OCI-LY3 (cell line): ENCODE data around the gene MVD.

ENCODE experiments used
- H2AFZ ChIP-seq: fragments of 200-600, 300-600 bp; shearing (Covaris generic); 2 replicates; pipeline ENCODE4 v1.6.0; 2014; ENCODE audit warnings: antibody characterized with exemption, low read depth, low read length
- H3K27ac ChIP-seq: fragments of 200-600, 300-600 bp; sonication (generic); 2 replicates; pipeline ENCODE4 v1.5.1; 2014; ENCODE audit warnings: mild to moderate bottlenecking, low read length, moderate library complexity, mixed read lengths
- H3K27me3 ChIP-seq: fragments of 200-600, 300-600 bp; sonication (generic); 2 replicates; pipeline ENCODE4 v1.6.1; 2014; ENCODE audit warnings: low read depth, low read length, mixed read lengths
- H3K36me3 ChIP-seq: fragments of 200-600, 300-600 bp; sonication (generic); replicated peaks from 2 replicates; pipeline ENCODE3; 2014; ENCODE audit warnings: low read depth, low read length, mixed read lengths
- H3K4me1 ChIP-seq: fragments of 300-600, 200-600 bp; sonication (generic); 2 replicates; pipeline ENCODE4 v1.6.1; 2014; ENCODE audit warnings: low read length, mixed read lengths
- H3K4me2 ChIP-seq: fragments of 200-600, 300-600 bp; sonication (generic); 2 replicates; pipeline ENCODE4 v1.6.1; 2014; ENCODE audit warnings: low read length, mixed read lengths
- H3K4me3 ChIP-seq: fragments of 300-600, 200-600 bp; sonication (generic); 2 replicates; pipeline ENCODE4 v1.5.1; 2014; ENCODE audit warnings: antibody characterized with exemption, mild to moderate bottlenecking, low read length, moderate library complexity
- H3K79me2 ChIP-seq: fragments of 300-600, 200-600 bp; shearing (Covaris generic); 2 replicates; pipeline ENCODE4 v1.6.1; 2014; ENCODE audit warnings: mild to moderate bottlenecking, low read length, mixed read lengths
- H3K9ac ChIP-seq: fragments of 300-600, 200-600 bp; shearing (Covaris generic); 2 replicates; pipeline ENCODE4 v1.6.0; 2014; ENCODE audit warnings: mild to moderate bottlenecking, low read length, moderate library complexity
- H3K9me3 ChIP-seq: fragments of 200-600, 300-600 bp; shearing (Covaris generic); 2 replicates; pipeline ENCODE4 v1.6.1; 2014; ENCODE audit warnings: low read length, mixed read lengths; ENCODE audit not compliant: insufficient read depth
- H4K20me1 ChIP-seq: fragments of 200-600, 300-600 bp; sonication (generic); 2 replicates; pipeline ENCODE4 v1.6.1; 2016; ENCODE audit warnings: low read length, mixed read lengths; ENCODE audit not compliant: insufficient read depth
- CTCF ChIP-seq: fragments of 200-600, 300-600 bp; sonication (generic); IDR thresholded peaks from 2 replicates; pipeline ENCODE4 v1.5.1; 2014; ENCODE audit warnings: antibody characterized with exemption, low read length, low read depth
- EZH2phosphoT487 ChIP-seq: fragments of 200-600 bp; shearing (Covaris generic); IDR thresholded peaks from 2 replicates; pipeline ENCODE4 v1.6.1; 2018; ENCODE audit warnings: antibody characterized with exemption, mixed run types, low read depth

The MVD gene

DNA sequence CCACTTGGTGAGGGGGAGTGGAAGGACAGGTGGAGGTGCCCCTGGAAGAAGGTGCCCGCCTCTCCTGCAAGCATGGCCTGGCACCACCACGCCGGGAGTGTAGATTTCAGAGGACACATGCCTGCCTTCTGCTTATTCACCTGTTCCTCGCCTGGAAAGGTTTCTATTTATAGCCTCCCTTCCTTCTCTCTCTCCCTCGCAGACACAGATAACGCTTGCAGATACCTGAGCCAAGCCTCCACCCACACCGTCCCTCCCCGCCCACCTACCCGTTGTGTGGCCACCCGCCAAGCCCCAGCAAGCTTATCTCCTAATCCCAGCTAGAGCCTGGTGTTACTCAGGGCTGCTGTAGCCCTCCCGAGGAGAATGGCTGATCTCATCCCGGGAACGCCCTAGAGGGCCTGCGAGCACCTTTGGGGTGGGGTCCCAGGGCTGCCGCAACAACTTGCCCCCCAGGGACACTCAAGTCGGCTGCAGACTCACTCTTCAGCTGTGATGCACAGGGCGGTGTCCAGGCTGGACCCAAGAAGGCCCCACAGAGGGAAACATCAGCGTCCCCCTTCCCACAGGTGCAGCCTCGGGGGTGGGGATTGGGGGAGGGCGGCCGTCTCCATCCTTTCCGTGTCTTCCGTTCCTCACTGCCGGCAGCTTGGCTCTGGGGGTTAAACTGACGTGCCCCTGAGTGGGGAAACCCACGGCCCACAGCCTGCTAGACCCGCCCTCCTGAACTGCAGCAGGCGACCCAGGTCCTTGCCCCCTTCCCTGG, 25.3 kb upstream of the MVD start:
- Histone ChIP-seq H3K36me3 (no peaks in the 10 kb centered on the region), H3K9ac (no peak overlapping the region), H4K20me1 (no peaks in the 10 kb centered on the region), H3K4me1 (peaks cover 32% of the 10 kb centered on the region), H2AFZ (no peak overlapping the region), H3K4me3 (no peak overlapping the region), H3K27me3 (peaks cover 50% of the 10 kb centered on the region), H3K9me3 (no peaks in the 10 kb centered on the region), H3K79me2 (no peaks in the 10 kb centered on the region), H3K27ac (no peak overlapping the region), H3K4me2 (no peak overlapping the region)
- TF ChIP-seq EZH2phosphoT487 (no peak), CTCF (no peak)

- H3K4me3 ChIP-seq = no peak overlapping the region
- peaks cover 32% of the 10 kb centered on the region for H3K4me1 ChIP-seq
- no peak overlapping the region for H2AFZ ChIP-seq
- TF ChIP-seq CTCF (no peak), EZH2phosphoT487 (no peak)
- no peak overlapping the region for H3K4me2 ChIP-seq
- H3K27me3 ChIP-seq = peaks cover 50% of the 10 kb centered on the region
- H3K9ac ChIP-seq = no peak overlapping the region
- H3K27ac ChIP-seq = no peak overlapping the region
- H3K36me3 ChIP-seq = no peaks in the 10 kb centered on the region
- no peaks in the 10 kb centered on the region for H3K79me2 ChIP-seq
- no peaks in the 10 kb centered on the region for H3K9me3 ChIP-seq
- H4K20me1 ChIP-seq = no peaks in the 10 kb centered on the region
These were observed 24.8 kb upstream of the MVD start for GRCh38 chr16:88687676-88688012.

DNA sequence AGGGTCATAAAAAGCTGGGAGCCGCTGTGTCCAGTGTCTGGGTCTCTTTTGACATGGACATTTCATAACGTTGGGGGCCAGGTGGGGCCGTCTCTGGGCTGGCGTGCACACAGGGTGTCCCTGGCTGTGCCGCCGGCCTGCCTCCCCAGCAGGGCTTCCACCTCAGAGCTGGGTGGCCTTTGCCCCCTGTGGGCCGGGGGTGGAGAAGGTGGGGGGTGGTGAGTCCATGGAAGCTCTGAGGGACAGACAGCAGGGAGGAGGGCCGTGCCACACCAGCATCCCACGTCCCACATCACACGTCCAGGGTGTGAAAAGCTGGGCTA, 24.3 kb upstream of the MVD start:
- Histone ChIP-seq H3K4me1 (peaks cover 35% of the 10 kb centered on the region), H3K27me3 (peaks cover 48% of the 10 kb centered on the region), H3K9me3 (no peaks in the 10 kb centered on the region), H3K9ac (no peak overlapping the region), H4K20me1 (no peaks in the 10 kb centered on the region), H3K27ac (no peak overlapping the region), H3K79me2 (no peaks in the 10 kb centered on the region), H3K36me3 (no peaks in the 10 kb centered on the region), H3K4me2 (no peak overlapping the region), H3K4me3 (no peak overlapping the region), H2AFZ (no peak overlapping the region)
- no peak for TF ChIP-seq EZH2phosphoT487
- no peak for TF ChIP-seq CTCF

DNA sequence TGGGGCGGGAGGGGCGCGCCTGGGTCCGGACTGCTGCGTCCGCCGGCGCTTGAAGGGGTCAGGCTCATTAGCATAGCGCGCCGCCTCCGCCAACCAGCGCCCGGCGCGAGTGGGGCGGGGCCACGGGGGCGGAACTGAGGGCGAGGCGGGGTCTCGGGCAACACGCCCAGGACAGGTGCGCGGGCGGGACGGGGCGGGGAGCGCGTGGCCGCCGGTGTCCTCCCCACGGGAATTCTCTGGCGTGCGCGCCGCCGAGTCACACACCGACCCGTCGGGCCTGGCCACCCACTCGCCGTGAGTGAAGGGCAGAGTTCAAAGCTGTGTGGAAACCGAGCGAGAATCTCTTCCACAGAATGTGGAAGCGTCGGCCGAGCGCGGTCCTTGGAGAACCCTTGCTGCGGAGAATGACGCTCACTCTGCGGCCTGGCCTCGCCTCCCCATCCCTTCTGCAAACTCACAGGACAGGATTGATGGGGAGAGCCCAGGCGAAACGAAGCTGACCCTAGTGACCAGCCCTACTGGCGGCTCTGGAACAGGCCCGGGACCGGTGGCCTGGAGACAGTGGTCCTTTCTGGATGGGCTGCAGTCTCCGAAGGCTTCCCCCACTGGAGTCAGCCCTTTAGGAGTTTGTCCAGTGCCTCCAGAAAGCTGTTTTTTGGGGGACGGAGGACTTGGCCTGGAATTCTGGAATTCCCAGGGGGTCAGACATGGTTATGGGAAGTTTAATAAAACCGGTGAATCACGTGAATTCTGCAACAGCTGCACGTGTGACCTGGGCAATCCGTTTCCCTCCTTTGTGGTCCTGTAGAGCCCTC, 23.8 kb upstream of the MVD start, which contains the start of gene SNAI3:
Gene SNAI3, minus strand, starts transcription at position 69 of the 815 bp plus-strand sequence. CDS start 101 bp downstream, outside the sequence.
- Histone ChIP-seq H3K4me3 (peak within 1 kb of the TSS; percentile 79), H3K79me2 (no peaks in the 10 kb centered on the region), H3K27me3 (peaks cover 45% of the 10 kb centered on the region), H2AFZ (no peak within 1 kb of the TSS), H3K9me3 (no peaks in the 10 kb centered on the region), H3K36me3 (no peaks in the 10 kb centered on the region), H4K20me1 (no peaks in the 10 kb centered on the region), H3K9ac (peak within 1 kb of the TSS; percentile 42), H3K4me2 (peak within 1 kb of the TSS; percentile 84), H3K27ac (no peak within 1 kb of the TSS), H3K4me1 (peaks cover 36% of the 10 kb centered on the region)
- no peak for TF ChIP-seq CTCF
- TF ChIP-seq EZH2phosphoT487 = no peak
